GM03348 (cell line): ENCODE data around the gene OTOP3.
"Not testable (repeated sequence)": the region's sequence is repeated elsewhere in the genome, so short reads cannot be mapped to it uniquely, and the experiment has no call there.

Source experiments
- DNase-seq: peaks from one replicate; pipeline ENCODE4 v3.0.0; 2012; ENCODE audit warnings: low spot score

Gene OTOP3

DNA sequence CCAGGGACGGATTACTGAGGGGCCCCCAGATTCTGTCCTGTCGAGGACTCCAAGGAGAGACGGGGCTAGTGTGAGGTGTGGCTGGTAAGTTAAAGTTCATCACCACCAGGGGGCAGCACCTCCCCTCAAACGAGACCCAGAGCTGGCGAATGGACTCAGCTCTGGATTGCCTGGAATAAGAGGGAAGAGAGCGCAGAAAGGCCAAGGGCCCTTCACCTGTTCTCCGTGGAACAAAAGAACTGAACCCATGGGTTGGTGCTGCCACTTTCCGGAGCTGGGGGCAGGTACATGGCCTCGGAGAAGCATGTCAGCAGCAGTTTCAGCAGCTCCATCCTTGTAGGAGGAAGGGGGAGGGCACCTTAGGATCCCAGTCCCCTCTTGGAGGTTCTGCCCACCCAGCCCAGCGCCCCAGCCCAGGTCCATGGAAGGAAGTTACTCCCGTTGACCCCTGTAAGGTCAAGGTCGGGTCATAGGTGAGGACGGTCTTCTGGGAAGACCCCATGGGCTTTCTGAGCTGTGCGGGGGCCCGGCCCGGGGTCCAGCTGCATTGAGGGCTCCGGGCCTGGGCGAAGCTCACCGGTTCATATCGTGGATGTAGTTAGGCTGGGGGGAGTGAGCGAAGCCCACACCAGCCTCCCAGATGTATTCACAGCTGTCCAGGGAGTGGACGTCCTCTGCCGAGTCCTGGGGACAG is 26.1 kb downstream of the OTOP3 start:
- peak; percentile 94 for DNase-seq

DNA sequence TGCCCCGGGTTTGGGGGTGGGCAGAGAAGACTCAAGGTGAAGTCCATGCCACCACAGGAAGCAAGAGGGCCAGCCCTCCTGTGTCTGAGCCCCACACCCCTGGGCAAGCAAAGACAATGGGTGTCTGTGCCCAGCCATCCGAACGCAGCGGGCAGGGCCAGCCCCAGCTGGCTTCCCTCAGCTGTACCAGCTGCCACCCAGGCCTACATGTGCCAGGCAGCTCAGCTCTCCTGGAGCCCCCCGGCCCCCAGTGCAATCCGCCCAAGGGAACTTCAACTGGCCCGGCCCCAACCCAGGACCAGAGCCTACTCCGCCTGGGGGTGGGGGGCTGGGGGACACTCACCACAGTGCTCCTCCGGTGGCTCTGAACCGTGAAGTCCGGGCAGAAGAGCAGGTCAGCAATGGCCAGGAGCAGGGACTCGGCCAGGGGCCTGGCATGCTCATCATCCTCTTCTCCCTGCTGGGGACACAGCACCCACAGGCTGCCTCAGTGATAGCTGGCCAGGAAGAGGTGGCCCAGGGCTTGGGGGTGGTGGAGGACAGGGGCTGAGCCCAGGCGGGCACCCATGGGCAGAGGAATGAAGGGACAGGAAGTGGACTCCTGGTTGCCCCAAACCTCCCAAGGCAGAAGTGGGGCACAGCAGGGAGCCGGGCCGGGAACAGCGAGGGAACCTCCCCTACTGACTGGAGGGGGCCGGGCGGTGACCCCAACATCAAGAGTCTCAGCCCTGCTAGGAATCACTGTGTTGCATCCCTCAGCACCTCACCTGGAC is 27.1 kb downstream of the OTOP3 start:
- DNase-seq, result no peak

- DNase-seq, result no peak
Observed at GRCh38 chr17:74963656-74964055, 28.0 kb downstream of the OTOP3 start.

DNA sequence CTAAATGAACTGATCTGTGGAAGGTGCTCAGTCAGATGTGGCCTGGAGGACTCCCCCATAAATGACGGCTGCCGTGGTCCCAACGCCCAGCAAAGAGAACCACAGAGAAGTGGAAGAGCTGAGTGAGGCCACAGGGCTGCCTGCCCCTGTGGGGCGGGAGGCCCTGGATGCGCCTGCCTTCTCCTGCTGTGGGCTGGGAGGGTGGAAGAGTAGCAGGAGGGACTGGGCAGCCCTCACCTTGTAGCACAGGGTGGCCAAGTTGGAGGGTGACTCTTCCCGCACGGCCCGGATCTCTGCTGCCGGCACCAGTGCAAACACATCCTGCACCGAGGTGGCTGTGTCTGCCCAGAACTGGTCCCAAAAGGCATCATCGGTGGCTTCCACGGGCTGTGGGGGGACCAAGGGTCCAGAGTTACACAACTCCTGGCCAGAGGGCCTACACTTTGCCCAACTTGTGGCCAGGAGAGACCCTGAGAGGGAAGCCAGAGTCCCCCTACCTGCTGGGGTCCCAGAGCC is 28.6 kb downstream of the OTOP3 start:
- no peak for DNase-seq

DNA sequence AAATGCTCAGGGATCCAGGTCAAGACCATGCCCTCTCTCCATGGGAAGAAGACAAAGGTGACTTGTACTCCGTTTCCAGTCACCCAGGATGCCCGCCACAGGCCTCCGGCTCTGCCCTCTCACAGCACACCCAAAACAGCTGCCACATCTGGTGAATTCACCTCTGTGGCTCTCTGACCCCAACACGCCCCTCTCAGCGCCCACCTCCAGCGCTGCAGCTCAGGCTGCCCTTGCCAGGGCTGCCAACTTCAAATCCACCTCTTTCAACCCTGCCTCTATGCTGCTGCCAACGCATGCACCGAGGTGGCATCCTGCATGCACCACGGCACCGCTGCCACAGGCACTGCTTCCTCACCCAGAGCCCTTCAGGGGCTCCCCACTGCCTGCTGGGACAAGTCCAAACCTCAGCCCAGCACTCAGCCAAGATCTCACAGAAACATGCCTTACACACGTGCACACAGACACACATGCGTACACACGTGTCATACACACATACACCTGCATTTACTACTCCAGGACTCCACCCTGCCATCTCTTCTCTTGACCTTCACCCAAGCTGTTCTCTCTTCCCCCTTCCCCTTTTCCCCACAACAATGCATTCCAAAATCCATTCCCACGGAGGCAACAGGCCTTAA is 29.4 kb downstream of the OTOP3 start:
- no peak for DNase-seq

DNA sequence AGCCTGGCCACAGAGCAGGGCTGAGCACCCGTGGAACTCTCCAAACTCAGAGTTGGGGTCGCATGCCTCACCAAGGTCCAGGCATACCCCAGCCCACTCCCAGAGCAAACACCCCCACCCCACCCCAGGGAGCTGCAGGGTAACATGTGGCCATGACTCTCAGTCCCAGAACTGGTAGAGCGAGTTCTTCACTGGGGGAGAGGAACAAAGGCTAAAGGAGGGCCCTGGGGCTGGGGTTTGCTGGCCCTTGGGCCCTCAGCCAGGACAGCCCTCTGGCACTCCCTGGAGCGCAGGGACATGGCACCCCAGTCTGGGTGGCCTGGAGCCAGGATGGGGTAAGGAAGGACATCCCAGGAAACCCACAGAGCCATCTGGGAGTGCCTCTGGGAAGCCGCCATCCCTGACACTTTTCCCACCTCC is 32.7 kb downstream of the OTOP3 start:
- DNase-seq, result no peak

- DNase-seq, result not testable (repeated sequence)
Observed at GRCh38 chr17:74969501-74969900, 33.8 kb downstream of the OTOP3 start.

DNA sequence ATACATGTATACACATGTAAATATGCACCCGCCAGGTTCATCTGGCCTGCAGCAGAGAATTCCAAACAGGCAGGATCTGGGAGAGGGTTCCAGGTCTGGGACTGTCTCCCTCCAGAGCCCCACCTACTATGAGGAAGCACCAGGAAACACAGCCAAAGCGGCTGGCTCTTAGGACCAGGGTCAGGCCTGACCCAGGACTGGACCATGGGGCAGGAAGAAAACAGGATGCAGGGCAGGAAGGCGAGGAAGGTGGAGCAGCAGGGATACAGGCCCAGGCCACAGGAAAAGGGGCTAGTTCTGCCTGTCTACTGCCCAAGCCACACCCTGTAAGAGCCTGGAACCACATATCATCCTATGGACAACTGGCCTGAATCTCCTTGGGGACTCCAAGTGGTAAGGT is 34.7 kb downstream of the OTOP3 start:
- DNase-seq, result no peak

DNA sequence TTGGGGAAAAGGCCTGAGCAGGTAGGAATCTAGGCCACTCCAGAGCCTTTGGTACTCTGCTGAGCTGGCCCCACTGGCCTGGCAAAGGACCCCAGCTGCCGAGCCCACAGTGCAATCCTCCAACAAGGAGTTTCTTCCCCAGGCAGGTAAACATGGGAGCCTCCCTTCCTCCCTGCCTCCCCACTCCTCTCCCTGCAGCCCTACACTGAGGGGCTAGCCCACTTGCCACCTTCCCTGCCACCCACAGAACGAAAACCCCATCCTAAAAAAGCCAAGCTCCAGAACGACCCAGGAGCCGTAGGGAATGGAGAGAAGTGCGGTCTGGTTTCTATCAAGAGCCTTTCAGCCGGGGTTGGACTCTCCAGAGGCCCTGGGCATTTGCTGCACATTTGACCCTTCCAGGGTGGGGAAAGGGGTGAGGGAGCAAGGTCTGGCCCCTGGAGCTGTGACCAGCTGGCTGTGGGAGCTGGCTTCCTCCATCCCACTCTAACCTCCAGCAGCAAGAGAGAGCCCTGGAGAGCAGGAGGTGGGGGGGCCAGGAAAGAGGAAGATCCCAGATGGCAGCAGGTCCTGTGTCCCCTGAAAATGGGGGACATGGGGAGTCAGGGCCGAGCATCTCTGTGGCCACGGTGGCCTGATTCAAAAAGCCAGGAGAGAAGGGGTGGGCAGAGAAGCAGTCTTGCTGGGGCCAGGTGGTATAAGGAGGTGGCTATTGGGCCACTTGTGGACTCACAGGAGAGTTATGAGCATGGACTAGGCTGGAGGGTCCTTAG is 35.6 kb downstream of the OTOP3 start:
- no peak for DNase-seq

- DNase-seq, result no peak
Observed at GRCh38 chr17:74971842-74972106, 36.1 kb downstream of the OTOP3 start.

- DNase-seq, result peak; percentile 68
Observed at GRCh38 chr17:74972107-74972972, 36.6 kb downstream of the OTOP3 start, which contains the start of gene HID1. TSS of gene HID1 (minus strand) at chr17:74972759. CDS start at chr17:74972656, 103 bp downstream.

- DNase-seq, result no peak
Observed at GRCh38 chr17:74972973-74973328, 37.3 kb downstream of the OTOP3 start.

DNA sequence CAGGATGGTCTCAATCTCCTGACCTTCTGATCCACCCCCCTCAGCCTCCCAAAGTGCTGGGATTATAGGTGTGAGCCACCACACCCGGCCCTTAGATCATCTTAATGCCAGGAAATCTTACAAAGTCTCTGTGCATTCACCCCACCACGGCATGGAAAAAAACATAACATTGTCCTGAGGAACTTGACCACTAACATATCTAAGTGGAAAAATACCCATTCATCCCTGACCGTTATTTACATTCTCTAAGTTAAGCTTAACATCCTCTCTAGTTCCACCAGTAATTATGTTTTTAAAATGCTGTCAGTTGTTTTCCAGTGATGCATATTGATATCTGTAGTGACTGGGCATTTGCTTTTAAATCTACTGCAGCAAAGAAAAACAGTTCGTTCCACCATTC is 40.2 kb downstream of the OTOP3 start:
- DNase-seq, result no peak

DNA sequence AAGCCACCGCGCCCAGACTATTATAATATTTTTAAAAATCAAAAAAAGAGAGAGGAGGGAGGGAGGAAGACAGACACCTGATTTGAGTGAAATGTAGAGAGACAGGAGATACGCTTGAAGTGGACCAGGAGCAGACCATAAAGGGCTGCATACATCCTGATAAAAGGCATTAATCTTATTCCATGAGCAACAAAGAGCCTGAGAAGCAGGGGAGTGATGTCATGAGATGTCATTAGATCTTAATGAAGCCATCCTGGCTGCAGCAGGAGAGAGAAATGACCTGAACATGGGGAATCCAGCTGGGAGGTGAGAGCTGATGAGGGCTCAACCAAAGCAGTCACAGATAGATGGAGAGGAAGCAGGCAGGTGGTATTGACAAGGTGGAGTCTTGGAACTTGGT is 42.1 kb downstream of the OTOP3 start:
- DNase-seq, result no peak

- DNase-seq, result no peak
Observed at GRCh38 chr17:74978240-74978639, 42.5 kb downstream of the OTOP3 start.

DNA sequence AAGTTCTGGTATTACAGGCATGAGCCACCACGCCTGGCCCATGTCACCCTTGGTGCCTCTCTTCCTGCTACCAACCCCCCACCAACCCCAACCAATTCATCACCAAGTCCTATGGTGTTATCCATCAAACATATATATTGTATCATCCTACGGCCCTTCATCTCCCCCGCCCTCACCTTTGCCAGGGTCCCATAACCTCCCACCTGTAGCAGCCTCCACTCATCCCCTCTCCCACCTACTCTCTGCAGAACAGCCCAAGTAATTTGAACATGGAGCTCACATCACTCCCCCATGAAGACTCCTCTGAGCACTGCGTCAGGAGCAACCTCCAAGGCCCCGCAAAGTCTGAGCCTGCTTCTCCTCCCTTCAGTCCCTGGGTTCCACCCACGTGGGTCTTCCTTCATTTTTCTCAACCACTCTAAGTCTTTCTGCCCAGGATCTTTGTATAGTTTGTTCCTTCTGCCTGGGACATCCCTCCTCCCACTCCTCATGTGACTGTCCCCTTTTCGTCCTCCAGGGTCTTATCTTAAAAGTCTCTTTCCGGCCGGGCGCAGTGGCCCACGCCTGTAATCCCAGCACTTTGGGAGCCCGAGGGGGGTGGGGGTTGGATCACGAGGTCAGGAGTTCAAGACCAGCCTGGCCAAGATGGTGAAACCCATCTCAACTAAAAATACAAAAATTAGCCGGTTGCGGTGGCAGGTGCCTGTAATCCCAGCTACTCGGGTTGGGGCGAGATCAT is 43.9 kb downstream of the OTOP3 start:
- DNase-seq, result no peak

- no peak for DNase-seq
Observed at GRCh38 chr17:74981318-74981978, 45.8 kb downstream of the OTOP3 start.

- peak; percentile 87 for DNase-seq
Observed at GRCh38 chr17:74981979-74982662, 46.4 kb downstream of the OTOP3 start.

GRCh38 chr17:74982663-74983313 is 47.1 kb downstream of the OTOP3 start:
- not testable (repeated sequence) for DNase-seq
